GM12878 (cell line): ENCODE measurements around the gene BCAR3. TPM values are rescaled to one million over a fixed set of nuclear protein-coding genes. Genes with fewer than 3 reads are reported as not detected.

Experiments
- ATAC-seq: fragments of 200-7000 bp; cut with Tn5 transposase; 3 replicates; pipeline ENCODE4 v1.9.1; 2020; ENCODE audit warnings: mild to moderate bottlenecking, moderate library complexity
- BruUV-seq: library from RNA; stranded (reverse); fragments of 400-500 nt; replicated peaks from 2 replicates; lab custom pipeline; 2021; lab: Mats Ljungman, UMichigan
- CTCF ChIA-PET: fragments of 300-600 bp; sonication (Branson Sonifier 250); formaldehyde crosslinking; extraction: SDS; loops from one replicate; lab custom pipeline; 2021; ENCODE audit warnings: inconsistent platforms; lab: Yijun Ruan, JAX
- POLR2A ChIA-PET: fragments of 350-600 bp; formaldehyde crosslinking; extraction: SDS; loops from one replicate; lab custom pipeline; 2021; ENCODE audit warnings: inconsistent platforms; lab: Charles Lee
- RAD21 ChIA-PET: fragments of 300-600 bp; sonication (Branson Sonifier 250); formaldehyde crosslinking; loops from one replicate; lab custom pipeline; 2023; ENCODE audit warnings: antibody characterized with exemption; ENCODE audit not compliant: unreplicated experiment; lab: Charles Lee
- SMC1A ChIA-PET: fragments of 300-600 bp; sonication (Branson Sonifier 250); formaldehyde crosslinking; loops from one replicate; lab custom pipeline; 2023; ENCODE audit not compliant: unreplicated experiment, uncharacterized antibody; lab: Charles Lee
- DNase-seq: peaks from one replicate; pipeline ENCODE4 v3.0.0-alpha.2; 2011; ENCODE audit warnings: low read depth, low spot score
- FAIRE-seq: peaks from 3 replicates; lab custom pipeline; 2011; peaks lifted over from hg19 to GRCh38; lab: Jason Lieb, UNC
- H2AFZ ChIP-seq: 2 replicates; pipeline ENCODE4 v1.6.0; 2011; ENCODE audit warnings: low read depth, low read length, control low read depth; ENCODE audit not compliant: control insufficient read depth
- H3K27ac ChIP-seq: 2 replicates; pipeline ENCODE4 v1.5.1; 2011; ENCODE audit warnings: control low read depth; ENCODE audit not compliant: control insufficient read depth, insufficient read depth
- H3K27me3 ChIP-seq, 2 experiments: replicated peaks in 1 of 2; 2 replicates each; pipeline versions ENCODE4 v1.6.0 to v1.6.1; 2011; ENCODE audit warnings: low read length in 1 of 2; ENCODE audit not compliant: control insufficient read depth in 2 of 2, insufficient read depth in 2 of 2
- H3K36me3 ChIP-seq, 2 experiments: 2 replicates each; pipeline ENCODE4 v1.5.1; 2011; ENCODE audit warnings: low read length in 1 of 2; ENCODE audit not compliant: control insufficient read depth in 2 of 2, insufficient read depth in 2 of 2
- H3K4me1 ChIP-seq: 2 replicates; pipeline ENCODE4 v1.6.1; 2011; ENCODE audit warnings: mild to moderate bottlenecking, low read length, moderate library complexity, mixed read lengths; ENCODE audit not compliant: control insufficient read depth, insufficient read depth
- H3K4me2 ChIP-seq: 2 replicates; pipeline ENCODE4 v1.6.0; 2011; ENCODE audit warnings: control low read depth; ENCODE audit not compliant: control insufficient read depth, insufficient read depth
- H3K4me3 ChIP-seq: fragments of 200-600 bp; sonication (generic); 2 replicates; pipeline ENCODE4 v1.5.1; 2016
- H3K79me2 ChIP-seq: 2 replicates; pipeline ENCODE4 v1.6.0; 2011; ENCODE audit warnings: low read length; ENCODE audit not compliant: control insufficient read depth, insufficient read depth
- H3K9ac ChIP-seq: 2 replicates; pipeline ENCODE4 v1.8.0; 2011; ENCODE audit warnings: low read length, control low read depth, mixed read lengths; ENCODE audit not compliant: control insufficient read depth, insufficient read depth
- H3K9me3 ChIP-seq: replicated peaks from 3 replicates; pipeline ENCODE4 v1.5.1; 2011; ENCODE audit warnings: mild to moderate bottlenecking, low read length; ENCODE audit not compliant: control insufficient read depth, insufficient read depth
- H4K20me1 ChIP-seq: 2 replicates; pipeline ENCODE4 v1.6.0; 2011; ENCODE audit not compliant: control insufficient read depth, insufficient read depth
- CUX1 ChIP-seq: IDR thresholded peaks from 2 replicates; pipeline ENCODE4 v1.6.1; 2012; ENCODE audit warnings: improper control_type of control experiment, low read depth, low read length; ENCODE audit not compliant: insufficient replicate concordance
- MTA3 ChIP-seq: IDR thresholded peaks from 2 replicates; pipeline ENCODE4 v1.6.1; 2012; ENCODE audit warnings: low read length, inconsistent platforms, borderline replicate concordance
- POU2F2 ChIP-seq: IDR thresholded peaks from 3 replicates; pipeline ENCODE4 v1.6.1; 2011; ENCODE audit warnings: low read depth, mild to moderate bottlenecking, low read length, borderline replicate concordance
- SIN3A ChIP-seq: IDR thresholded peaks from 2 replicates; pipeline ENCODE4 v1.6.1; 2012; ENCODE audit warnings: low read depth, low read length, improper control_type of control experiment
- SMAD1 ChIP-seq: fragments of 450-650 bp; IDR thresholded peaks from 2 replicates; pipeline ENCODE4 v1.6.1; 2018; ENCODE audit warnings: mild to moderate bottlenecking, low read depth; ENCODE audit not compliant: partially characterized antibody
- YBX1 ChIP-seq: fragments of 450-650 bp; IDR thresholded peaks from 2 replicates; pipeline ENCODE4 v1.6.1; 2016; ENCODE audit warnings: antibody characterized with exemption
- WGBS: methylation state at CpG from one replicate; pipeline ENCODE4 v1.1.6; 2016; ENCODE audit warnings: low lambda C conversion rate; ENCODE audit not compliant: insufficient replicate concordance, insufficient coverage; ENCODE audit errors: missing lambda C conversion rate; 5-methylcytosine and 5-hydroxymethylcytosine counted together
- in situ Hi-C: fragments of 300-500 bp; cut with MboI; formaldehyde crosslinking; loops from 9 replicates; pipeline ENCODE4 v1.14.3; 2018; ENCODE audit warnings: mixed read lengths
- intact Hi-C: fragments of 100-400 bp; cut with micrococcal nuclease; formaldehyde crosslinking; loops from one replicate; pipeline ENCODE4 v1.14.2; 2022; ENCODE audit not compliant: unreplicated experiment
- polyA plus RNA-seq, 11 experiments: library from polyadenylated mRNA; depleted of rRNA in 4 of 11; unstranded in 6 of 11; stranded (reverse) in 5 of 11; fragments of >200 nt; fragmentation: Nextera tagmentation in 4 of 11; fragmentation: Illumina TruSeq in 1 of 11; extraction: Ambion mirVana in 4 of 11; extraction: Trizol in 1 of 11; gene quantifications; 1 replicate in 1 of 11; 2 replicates in 10 of 11; pipeline versions ENCODE4 v1.2.1 to v1.2.3, GENCODE V29; 2011 to 2016; ENCODE audit warnings: inconsistent platforms in 2 of 11, missing spikeins in 2 of 11, low read depth in 1 of 11
- total RNA-seq, 4 experiments: library from RNA; depleted of rRNA in 3 of 4; stranded (reverse); fragments of >200 nt in 3 of 4; fragmentation: Illumina TruSeq in 1 of 4; extraction: Trizol in 1 of 4; gene quantifications; 2 replicates each; pipeline versions ENCODE4 v1.2.1 to v1.2.3, GENCODE V29; 2013 to 2021
- TF ChIP-seq, protein P1 (sequence below): IDR thresholded peaks from 2 replicates; pipeline ENCODE4 v1.6.1; 2012; ENCODE audit warnings: low read depth, low read length, improper control_type of control experiment
- TF ChIP-seq, protein P2 (sequence below): fragments of 450-650 bp; IDR thresholded peaks from 2 replicates; pipeline ENCODE4 v1.6.1; 2017; ENCODE audit warnings: mild to moderate bottlenecking, moderate library complexity

The BCAR3 gene
- total and polyA plus RNA-seq, 10 of the 15 experiments (the other 5 are each of a cell fraction or from before 2014, with no cell fraction given), result 1.3 to 6.6 (median 1.8) TPM

- no peak overlapping the region for H3K4me2 ChIP-seq
- no peaks in the 10 kb centered on the region; a peak in 1 of 4 replicates for H3K27me3 ChIP-seq
- no peaks in the 10 kb centered on the region for H4K20me1 ChIP-seq
- ChIA-PET POLR2A (interaction anchor here (0.5 to 1.5 kb wide), 3 partner anchors 9 to 29 kb away, joined by 3 to 4 read pairs (median 3); no protein-coding TSS in a partner anchor), RAD21 (interaction anchor here (0.9 to 2.9 kb wide), 9 partner anchors 9 to 142 kb away, joined by 3 to 15 read pairs (median 6); partner anchors contain the start of gene BCAR3), CTCF (interaction anchor here (0.7 to 4.2 kb wide), 10 partner anchors 7 to 256 kb away, joined by 3 to 28 read pairs (median 10); partner anchors contain the start of gene BCAR3), SMC1A (interaction anchor here (1.0 to 7.9 kb wide), 19 partner anchors 10 to 141 kb away, joined by 3 to 61 read pairs (median 6); partner anchors contain the start of gene BCAR3)
- 94% methylated on average over 1 of the region's 1 CpG for WGBS
- TF ChIP-seq SIN3A, result no peak
- no peak for TF ChIP-seq SMAD1
- no peak for TF ChIP-seq CUX1
- TF ChIP-seq YBX1, result no peak
- no peak for TF ChIP-seq MTA3
- TF ChIP-seq, protein P1, sequence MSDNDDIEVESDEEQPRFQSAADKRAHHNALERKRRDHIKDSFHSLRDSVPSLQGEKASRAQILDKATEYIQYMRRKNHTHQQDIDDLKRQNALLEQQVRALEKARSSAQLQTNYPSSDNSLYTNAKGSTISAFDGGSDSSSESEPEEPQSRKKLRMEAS, result no peak
- TF ChIP-seq, protein P2, sequence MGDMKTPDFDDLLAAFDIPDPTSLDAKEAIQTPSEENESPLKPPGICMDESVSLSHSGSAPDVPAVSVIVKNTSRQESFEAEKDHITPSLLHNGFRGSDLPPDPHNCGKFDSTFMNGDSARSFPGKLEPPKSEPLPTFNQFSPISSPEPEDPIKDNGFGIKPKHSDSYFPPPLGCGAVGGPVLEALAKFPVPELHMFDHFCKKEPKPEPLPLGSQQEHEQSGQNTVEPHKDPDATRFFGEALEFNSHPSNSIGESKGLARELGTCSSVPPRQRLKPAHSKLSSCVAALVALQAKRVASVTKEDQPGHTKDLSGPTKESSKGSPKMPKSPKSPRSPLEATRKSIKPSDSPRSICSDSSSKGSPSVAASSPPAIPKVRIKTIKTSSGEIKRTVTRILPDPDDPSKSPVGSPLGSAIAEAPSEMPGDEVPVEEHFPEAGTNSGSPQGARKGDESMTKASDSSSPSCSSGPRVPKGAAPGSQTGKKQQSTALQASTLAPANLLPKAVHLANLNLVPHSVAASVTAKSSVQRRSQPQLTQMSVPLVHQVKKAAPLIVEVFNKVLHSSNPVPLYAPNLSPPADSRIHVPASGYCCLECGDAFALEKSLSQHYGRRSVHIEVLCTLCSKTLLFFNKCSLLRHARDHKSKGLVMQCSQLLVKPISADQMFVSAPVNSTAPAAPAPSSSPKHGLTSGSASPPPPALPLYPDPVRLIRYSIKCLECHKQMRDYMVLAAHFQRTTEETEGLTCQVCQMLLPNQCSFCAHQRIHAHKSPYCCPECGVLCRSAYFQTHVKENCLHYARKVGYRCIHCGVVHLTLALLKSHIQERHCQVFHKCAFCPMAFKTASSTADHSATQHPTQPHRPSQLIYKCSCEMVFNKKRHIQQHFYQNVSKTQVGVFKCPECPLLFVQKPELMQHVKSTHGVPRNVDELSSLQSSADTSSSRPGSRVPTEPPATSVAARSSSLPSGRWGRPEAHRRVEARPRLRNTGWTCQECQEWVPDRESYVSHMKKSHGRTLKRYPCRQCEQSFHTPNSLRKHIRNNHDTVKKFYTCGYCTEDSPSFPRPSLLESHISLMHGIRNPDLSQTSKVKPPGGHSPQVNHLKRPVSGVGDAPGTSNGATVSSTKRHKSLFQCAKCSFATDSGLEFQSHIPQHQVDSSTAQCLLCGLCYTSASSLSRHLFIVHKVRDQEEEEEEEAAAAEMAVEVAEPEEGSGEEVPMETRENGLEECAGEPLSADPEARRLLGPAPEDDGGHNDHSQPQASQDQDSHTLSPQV, result no peak
- no peak for TF ChIP-seq POU2F2
- H3K36me3 ChIP-seq, result no peaks in the 10 kb centered on the region
- DNase-seq, result no peak
- no peaks in the 10 kb centered on the region for H3K79me2 ChIP-seq
- in situ Hi-C loops, result no loop called here
- no peak overlapping the region for H2AFZ ChIP-seq
- no peak overlapping the region for H3K27ac ChIP-seq
- no peak for FAIRE-seq
- no peaks in the 10 kb centered on the region for H3K9me3 ChIP-seq
- intact Hi-C loops, result no loop called here
- no peak for ATAC-seq
- no peaks in the 10 kb centered on the region for H3K4me1 ChIP-seq
- no peak overlapping the region for H3K4me3 ChIP-seq
- no peak overlapping the region for H3K9ac ChIP-seq
- BruUV-seq, result no TSS peak
Observed at GRCh38 chr1:93672069-93672468, 9.6 kb downstream of the BCAR3 start.
